Subcutaneous abdominal adipose tissue (tissue), 5 donors: ENCODE measurements around the gene KCTD10.

Experiments used
- H3K27ac ChIP-seq: one replicate; pipeline ENCODE4 v1.7.0; 2013; ENCODE audit warnings: low read depth, mild to moderate bottlenecking, inconsistent platforms, low read length, moderate library complexity
- H3K27me3 ChIP-seq, 5 donors: one replicate each; pipeline ENCODE4 v1.7.0; 2013; ENCODE audit warnings: low read length in 5 of 5, inconsistent platforms in 1 of 5; ENCODE audit not compliant: control insufficient read depth in 5 of 5, insufficient read depth in 4 of 5
- H3K36me3 ChIP-seq, 5 donors: one replicate each; pipeline ENCODE4 v1.7.0; 2013; ENCODE audit warnings: low read length in 5 of 5; ENCODE audit not compliant: control insufficient read depth in 5 of 5, insufficient read depth in 5 of 5
- H3K4me1 ChIP-seq, 5 donors: one replicate each; pipeline ENCODE4 v1.7.0; 2013; ENCODE audit warnings: low read length in 5 of 5, mild to moderate bottlenecking in 3 of 5, moderate library complexity in 1 of 5; ENCODE audit not compliant: control insufficient read depth in 5 of 5, insufficient read depth in 5 of 5
- H3K4me3 ChIP-seq, 5 donors: one replicate each; pipeline ENCODE4 v1.7.0; 2013; ENCODE audit warnings: low read length in 5 of 5, low read depth in 1 of 5
- H3K9ac ChIP-seq, 5 donors: one replicate each; pipeline ENCODE4 v1.7.0; 2013; ENCODE audit warnings: low read length in 5 of 5, mild to moderate bottlenecking in 4 of 5, moderate library complexity in 3 of 5
- H3K9me3 ChIP-seq, 5 donors: one replicate each; pipeline ENCODE4 v1.7.0; 2013; ENCODE audit warnings: low read length in 5 of 5; ENCODE audit not compliant: control insufficient read depth in 5 of 5
- donor health status: healthy.
- donor health status: healthy.
- donor health status: healthy.
- donor health status: healthy.
- donor health status: healthy.

KCTD10 gene, protein sequence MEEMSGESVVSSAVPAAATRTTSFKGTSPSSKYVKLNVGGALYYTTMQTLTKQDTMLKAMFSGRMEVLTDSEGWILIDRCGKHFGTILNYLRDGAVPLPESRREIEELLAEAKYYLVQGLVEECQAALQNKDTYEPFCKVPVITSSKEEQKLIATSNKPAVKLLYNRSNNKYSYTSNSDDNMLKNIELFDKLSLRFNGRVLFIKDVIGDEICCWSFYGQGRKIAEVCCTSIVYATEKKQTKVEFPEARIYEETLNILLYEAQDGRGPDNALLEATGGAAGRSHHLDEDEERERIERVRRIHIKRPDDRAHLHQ

DNA sequence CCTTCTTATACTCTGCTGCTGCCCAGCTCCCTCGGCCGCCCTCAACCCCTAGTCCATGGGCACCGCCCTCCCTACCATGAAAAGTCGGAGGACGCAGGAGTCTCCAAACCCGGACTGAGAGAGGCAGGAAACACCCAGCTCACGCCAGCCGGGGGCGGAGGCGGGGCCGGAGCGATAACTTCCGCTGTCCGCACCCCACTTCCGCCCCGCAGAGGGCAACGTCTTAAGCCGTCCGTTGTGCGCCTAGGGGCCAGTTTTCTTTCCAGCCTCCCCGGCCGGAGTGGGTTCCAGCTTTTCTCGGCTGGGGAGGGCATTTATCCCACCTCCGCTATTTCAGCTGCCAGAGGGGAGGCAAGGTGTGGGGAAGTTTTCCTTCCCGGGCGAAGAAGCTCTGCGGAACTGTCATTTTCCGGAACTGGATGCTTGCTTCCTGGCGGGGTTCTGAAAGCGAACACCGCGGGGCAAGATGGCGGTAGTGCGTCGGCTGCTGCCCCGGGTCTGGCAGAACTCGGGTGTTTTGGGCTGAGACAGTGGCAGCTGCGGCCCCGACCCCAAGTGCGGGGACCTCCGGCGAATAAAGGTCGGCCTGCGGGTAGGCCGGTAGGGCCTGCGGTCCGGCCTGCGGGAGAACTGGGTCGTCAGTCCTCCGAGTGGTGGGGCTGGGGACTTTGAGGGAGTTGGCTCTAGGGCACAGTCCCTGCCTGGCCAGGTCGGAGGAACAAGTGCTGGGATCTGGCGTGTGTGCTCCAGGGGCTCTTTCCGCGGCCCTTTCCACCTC lies at the start of gene KCTD10, which contains the start of gene UBE3B:
Gene KCTD10, minus strand, starts transcription at position 116 of the 778 bp plus-strand sequence. Its CDS starts 38 bp downstream, at position 78.
Gene UBE3B, plus strand, starts transcription at position 450 of the 778 bp plus-strand sequence. CDS start 5,918 bp downstream, outside the sequence.
- Histone ChIP-seq H3K27ac (peak within 1 kb of the TSS; percentile 96), H3K4me3 (peak within 1 kb of the TSS; percentile 78 to 100 (median 90)), H3K9ac (peak within 1 kb of the TSS; percentile 97 to 99 (median 98)), H3K9me3 (no peaks in the 10 kb centered on the region), H3K27me3 (no peaks in the 10 kb centered on the region), H3K4me1 (peaks cover 7 to 57% (median 50%) of the 10 kb centered on the region in 5 donors), H3K36me3 (peaks cover 0 to 3% (median 2%) of the 10 kb centered on the region in 5 donors)

DNA sequence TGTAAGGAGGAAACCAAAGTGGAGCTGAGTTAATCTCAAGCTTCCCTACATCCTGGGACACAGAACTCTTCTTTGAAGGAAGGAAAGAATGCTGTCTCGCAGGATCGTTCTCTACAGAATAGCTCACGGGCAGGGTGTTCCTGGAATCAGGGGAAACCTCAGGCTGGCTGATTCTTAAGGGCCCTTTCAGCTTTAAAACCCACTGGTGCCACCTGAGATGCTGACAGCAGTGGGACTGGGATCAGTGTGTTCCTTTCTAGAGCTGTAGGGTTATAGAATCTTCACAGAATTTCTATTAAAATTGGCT lies 48.1 kb upstream of the KCTD10 start:
- Histone ChIP-seq H3K4me1 (peaks cover 0 to 3% (median 0%) of the 10 kb centered on the region in 5 donors), H3K4me3 (no peak overlapping the region), H3K27me3 (no peaks in the 10 kb centered on the region), H3K36me3 (peaks cover 11 to 91% (median 86%) of the 10 kb centered on the region in 5 donors), H3K9me3 (no peaks in the 10 kb centered on the region), H3K27ac (no peak overlapping the region), H3K9ac (no peak overlapping the region)

DNA sequence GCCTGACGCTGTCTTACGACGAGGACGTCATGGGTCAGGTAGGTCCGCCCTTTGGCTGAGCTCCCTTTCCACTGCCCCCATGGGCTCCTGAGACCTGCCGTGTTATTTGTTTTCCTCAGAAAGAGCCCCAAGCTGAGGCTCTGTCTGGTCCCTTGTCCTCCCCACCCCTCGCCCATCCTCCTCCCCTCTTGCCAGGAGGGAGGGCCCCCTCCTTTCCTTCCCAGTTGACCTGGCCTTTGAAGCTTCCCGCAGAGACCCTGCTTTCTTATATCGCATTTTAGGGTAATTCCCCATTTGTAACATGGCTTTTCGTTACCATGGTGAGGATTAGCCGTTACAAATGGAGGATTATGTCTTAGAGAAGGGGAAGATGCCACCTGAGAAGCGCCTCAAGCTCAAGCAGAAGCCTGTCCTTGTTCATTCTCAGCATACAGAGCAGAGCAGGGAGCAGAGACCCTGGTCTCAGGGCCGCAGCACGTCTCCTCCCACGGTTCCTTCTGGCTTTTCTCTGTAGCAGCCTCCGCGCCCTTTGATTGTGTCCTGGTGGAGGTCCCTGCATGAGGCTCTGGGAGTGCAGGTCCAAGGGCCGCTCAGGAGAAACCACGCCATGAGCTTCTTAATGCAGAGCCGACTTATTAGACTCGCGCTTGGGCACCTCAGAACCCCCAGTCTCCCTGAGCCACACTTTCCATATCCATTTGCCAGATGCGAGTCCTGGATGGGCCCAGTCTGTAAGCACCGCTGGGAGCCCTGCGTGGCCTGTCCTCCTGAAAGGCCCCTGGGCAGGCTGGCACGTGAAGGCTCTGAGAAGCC lies 47.6 kb upstream of the KCTD10 start:
- Histone ChIP-seq H3K4me3 (no peak overlapping the region), H3K27me3 (no peaks in the 10 kb centered on the region), H3K9me3 (no peaks in the 10 kb centered on the region), H3K27ac (no peak overlapping the region), H3K9ac (no peak overlapping the region), H3K4me1 (peaks cover 0 to 8% (median 0%) of the 10 kb centered on the region in 5 donors), H3K36me3 (peaks cover 11 to 91% (median 86%) of the 10 kb centered on the region in 5 donors)

DNA sequence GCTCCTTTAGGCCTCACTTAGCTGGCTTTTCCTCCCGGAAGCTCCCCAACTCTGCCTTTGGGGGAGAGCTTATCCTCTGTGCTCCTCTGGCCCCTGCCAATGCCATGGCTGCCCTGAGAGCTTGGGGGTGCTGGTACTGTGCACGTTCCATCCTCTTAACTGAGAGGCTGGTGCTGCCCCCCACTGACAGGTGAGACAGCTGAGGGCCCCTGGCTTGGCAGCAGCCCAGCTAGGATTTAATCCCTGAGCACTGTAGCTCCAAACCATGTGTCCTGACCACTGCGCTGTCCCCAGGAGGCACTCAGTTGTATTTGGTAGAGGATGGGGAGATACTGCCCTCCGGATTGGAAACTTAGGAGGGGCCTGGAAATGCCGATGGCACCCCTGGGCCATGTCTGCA lies 46.4 kb upstream of the KCTD10 start:
- Histone ChIP-seq H3K27ac (no peak overlapping the region), H3K9me3 (no peaks in the 10 kb centered on the region), H3K4me1 (peaks cover 0 to 20% (median 0%) of the 10 kb centered on the region in 5 donors), H3K9ac (no peak overlapping the region), H3K36me3 (peaks cover 11 to 92% (median 90%) of the 10 kb centered on the region in 5 donors), H3K27me3 (no peaks in the 10 kb centered on the region), H3K4me3 (no peak overlapping the region)

DNA sequence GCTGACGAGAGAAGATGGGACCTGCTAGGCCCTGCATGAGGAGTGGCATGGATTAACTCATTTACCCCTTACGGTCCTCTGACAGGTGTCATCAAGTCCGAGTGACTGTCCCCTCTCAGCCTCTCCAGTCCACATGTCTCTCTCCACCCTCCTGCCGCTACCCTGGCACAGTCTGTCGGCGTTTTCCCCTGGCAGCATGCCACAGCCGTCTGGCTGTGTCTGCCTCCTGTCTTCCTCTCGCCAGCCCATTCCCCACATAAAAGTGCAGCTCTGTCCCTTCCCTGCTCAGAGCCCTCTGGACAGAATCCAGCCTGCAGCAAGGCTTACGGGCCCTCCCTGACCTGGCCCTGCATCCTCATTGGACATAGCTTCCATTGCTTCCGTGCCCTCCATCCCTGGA lies 46.0 kb upstream of the KCTD10 start:
- no peak overlapping the region for H3K27ac ChIP-seq

DNA sequence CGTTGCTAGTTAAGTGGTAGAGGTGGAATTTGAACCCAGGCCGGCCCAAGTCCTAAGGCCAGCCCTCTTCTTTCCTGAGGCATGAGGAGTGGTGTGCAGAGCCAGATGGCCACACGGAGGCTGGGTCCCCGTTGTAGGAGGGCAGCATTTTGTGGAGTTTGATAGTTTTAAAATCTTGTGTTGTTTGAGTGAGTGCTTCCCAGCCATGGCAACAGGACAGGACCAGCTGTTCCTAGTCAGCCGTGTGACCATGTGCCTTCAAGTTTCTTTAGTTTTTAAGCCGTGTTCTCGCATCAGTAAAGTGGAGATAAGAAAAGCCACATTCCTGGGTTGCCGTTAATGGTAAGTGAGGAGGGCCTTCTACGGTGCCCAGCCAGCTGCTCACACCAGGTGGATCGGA lies 44.7 kb upstream of the KCTD10 start:
- Histone ChIP-seq H3K9me3 (no peaks in the 10 kb centered on the region), H3K4me1 (peaks cover 0 to 25% (median 0%) of the 10 kb centered on the region in 5 donors), H3K27me3 (no peaks in the 10 kb centered on the region), H3K4me3 (no peak overlapping the region), H3K9ac (no peak overlapping the region), H3K27ac (no peak overlapping the region), H3K36me3 (peaks cover 10 to 95% (median 91%) of the 10 kb centered on the region in 5 donors)

More for the DNA sequence above, 46.0 kb upstream of the KCTD10 start:
- H3K9ac ChIP-seq, result no peak overlapping the region
- no peak overlapping the region for H3K4me3 ChIP-seq
- no peaks in the 10 kb centered on the region for H3K9me3 ChIP-seq
- H3K27me3 ChIP-seq, result no peaks in the 10 kb centered on the region
- peaks cover 0 to 24% (median 0%) of the 10 kb centered on the region in 5 donors for H3K4me1 ChIP-seq
- H3K36me3 ChIP-seq, result peaks cover 9 to 95% (median 91%) of the 10 kb centered on the region in 5 donors

DNA sequence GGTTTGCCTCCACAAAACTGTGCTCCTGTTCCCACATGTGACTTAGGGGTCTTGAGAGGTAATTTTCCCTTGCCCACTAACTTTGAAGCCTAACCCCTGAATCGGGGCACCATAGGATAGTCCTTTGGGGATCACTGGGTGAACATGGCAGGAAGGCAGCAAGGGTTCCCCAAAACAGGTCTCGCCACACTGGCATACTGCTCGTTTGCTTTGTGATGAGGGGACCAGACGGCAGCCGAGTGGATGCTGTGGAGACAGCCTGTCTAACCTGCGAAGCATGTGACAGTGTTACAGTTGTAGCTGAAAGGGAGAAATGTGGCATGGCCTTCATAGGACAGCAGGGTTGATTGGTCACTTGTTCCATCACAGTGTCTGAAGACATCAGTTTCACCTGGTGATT lies 42.7 kb upstream of the KCTD10 start:
- Histone ChIP-seq H3K9ac (peak overlapping the region in 2 of 5 donors; percentile 12 to 53), H3K4me1 (peaks cover 0 to 25% (median 0%) of the 10 kb centered on the region in 5 donors), H3K36me3 (peaks cover 5 to 90% (median 83%) of the 10 kb centered on the region in 5 donors), H3K4me3 (no peak overlapping the region), H3K27me3 (no peaks in the 10 kb centered on the region), H3K27ac (peak overlapping the region; percentile 51), H3K9me3 (no peaks in the 10 kb centered on the region)

DNA sequence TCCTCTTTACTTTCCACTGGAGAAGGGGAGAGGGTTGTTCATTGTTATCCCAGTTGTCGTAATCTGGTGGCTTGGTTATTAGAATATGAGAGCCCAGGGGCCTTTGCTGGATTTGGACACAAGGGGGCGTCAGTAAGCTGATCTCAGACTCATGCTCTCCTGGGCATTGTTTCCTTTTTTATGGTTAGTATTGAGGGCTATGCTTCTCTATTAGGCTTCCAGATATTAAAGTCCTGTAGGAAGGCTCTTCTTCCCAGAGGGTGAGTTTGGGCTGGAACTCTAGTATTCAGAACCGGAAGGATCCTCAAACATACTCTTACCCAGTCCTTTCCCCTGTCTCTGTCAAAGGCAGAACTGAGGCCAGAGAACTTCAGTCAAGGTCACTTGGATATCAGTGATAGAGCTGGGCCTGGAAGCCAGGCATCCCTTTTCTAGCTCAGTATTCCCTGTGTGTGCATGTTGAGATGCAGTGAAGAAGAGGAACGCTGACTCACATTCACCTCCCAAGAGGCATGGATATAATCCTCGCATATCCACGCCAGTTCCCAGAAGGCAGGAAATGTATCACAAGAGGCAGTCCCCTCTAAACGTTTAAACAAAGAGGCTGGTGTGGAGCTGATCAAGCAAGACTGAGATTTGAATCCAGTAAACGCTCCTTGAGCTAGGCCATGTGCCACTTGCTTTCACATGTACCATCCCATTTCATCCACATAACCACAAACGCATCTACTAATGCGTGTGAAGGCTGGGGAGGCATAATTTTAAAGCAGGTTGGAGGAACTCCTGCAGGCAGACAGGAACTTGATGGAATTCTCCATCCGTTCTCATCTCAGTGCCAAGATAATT lies 41.9 kb upstream of the KCTD10 start:
- H3K36me3 ChIP-seq, result peaks cover 5 to 90% (median 82%) of the 10 kb centered on the region in 5 donors
- H3K4me3 ChIP-seq, result no peak overlapping the region
- H3K9ac ChIP-seq, result peak overlapping the region in 3 of 5 donors; percentile 2 to 42 (median 6)
- no peaks in the 10 kb centered on the region for H3K27me3 ChIP-seq
- peaks cover 0 to 25% (median 0%) of the 10 kb centered on the region in 5 donors for H3K4me1 ChIP-seq
- H3K9me3 ChIP-seq, result no peaks in the 10 kb centered on the region
- peak overlapping the region; percentile 51 for H3K27ac ChIP-seq

DNA sequence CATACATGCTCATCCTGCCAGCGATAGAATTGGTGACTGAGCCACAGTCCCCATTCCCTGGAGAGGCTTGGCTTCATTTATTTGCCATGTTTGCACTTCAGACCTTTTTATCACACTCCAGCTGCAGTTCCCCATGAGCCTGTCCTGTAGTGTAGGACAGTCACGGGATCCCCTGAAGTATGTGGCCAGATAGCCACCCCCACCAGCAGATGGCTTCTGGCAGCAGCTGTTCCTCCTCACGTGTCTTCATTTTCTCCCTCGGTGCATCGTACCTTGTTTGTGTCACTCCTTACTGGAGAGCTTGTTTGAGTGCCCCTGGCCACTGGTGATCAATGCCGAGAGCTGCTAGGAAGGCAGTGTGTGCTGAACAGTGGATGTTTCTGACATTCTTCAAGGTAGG lies 40.5 kb upstream of the KCTD10 start:
- H3K36me3 ChIP-seq, result peaks cover 8 to 90% (median 79%) of the 10 kb centered on the region in 5 donors

More for the DNA sequence above, 40.5 kb upstream of the KCTD10 start:
- Histone ChIP-seq H3K27ac (no peak overlapping the region), H3K9ac (no peak overlapping the region), H3K27me3 (no peaks in the 10 kb centered on the region), H3K4me1 (peaks cover 0 to 25% (median 0%) of the 10 kb centered on the region in 5 donors), H3K9me3 (no peaks in the 10 kb centered on the region), H3K4me3 (no peak overlapping the region)
